HCT116 (cell line): ENCODE measurements around the gene MSTN.
"Not testable (repeated sequence)": the region's sequence is repeated elsewhere in the genome, so short reads cannot be mapped to it uniquely, and the experiment has no call there.

Experiments
- CTCF ChIP-seq, 3 experiments: fragments of 200-600 bp in 1 of 3; sonication (generic) in 1 of 3; IDR thresholded peaks in 2 of 3; conservative IDR thresholded peaks in 1 of 3; 2 replicates each; pipeline ENCODE4 v1.5.1; 2012 to 2017; ENCODE audit warnings: low read depth in 2 of 3, low read length in 2 of 3, antibody characterized with exemption in 1 of 3, borderline replicate concordance in 1 of 3, control low read depth in 1 of 3, mild to moderate bottlenecking in 1 of 3, mixed read lengths in 1 of 3, mixed run types in 1 of 3, moderate library complexity in 1 of 3; ENCODE audit not compliant: insufficient read depth in 1 of 3
- EZH2 ChIP-seq: fragments of 200-600 bp; sonication (generic); IDR thresholded peaks from 2 replicates; pipeline ENCODE4 v1.6.1; 2017; ENCODE audit warnings: antibody characterized with exemption, mixed run types
- MAX ChIP-seq: IDR thresholded peaks from 2 replicates; pipeline ENCODE4 v1.6.1; 2012
- POLR2A ChIP-seq: IDR thresholded peaks from 2 replicates; pipeline ENCODE4 v1.7.0; 2011; ENCODE audit warnings: borderline replicate concordance; ENCODE audit not compliant: insufficient read depth, insufficient read length; ENCODE audit errors: extremely low read depth
- POLR2AphosphoS5 ChIP-seq: IDR thresholded peaks from 2 replicates; pipeline ENCODE4 v1.6.1; 2011; ENCODE audit warnings: mild to moderate bottlenecking, low read depth, low read length, moderate library complexity
- RAD21 ChIP-seq: IDR thresholded peaks from 2 replicates; pipeline ENCODE4 v1.6.1; 2012; ENCODE audit warnings: low read depth, mild to moderate bottlenecking
- REST ChIP-seq: IDR thresholded peaks from 2 replicates; pipeline ENCODE4 v1.6.1; 2012; ENCODE audit warnings: low read depth
- SRF ChIP-seq: IDR thresholded peaks from 2 replicates; pipeline ENCODE4 v1.6.1; 2012; ENCODE audit warnings: low read depth
- ZBTB33 ChIP-seq: IDR thresholded peaks from 2 replicates; pipeline ENCODE4 v1.6.1; 2011; ENCODE audit warnings: mild to moderate bottlenecking, low read length, moderate library complexity; ENCODE audit not compliant: insufficient replicate concordance; ENCODE audit errors: extremely low read depth
- ZFX ChIP-seq: fragments of 450-650 bp; IDR thresholded peaks from 2 replicates; pipeline ENCODE4 v1.6.1; 2017

- TF ChIP-seq REST; CTCF (IDR thresholded peaks at IDR 0.05 in 2 of 3, conservative IDR thresholded peaks at IDR 0.05 in 1 of 3; ENCODE audit: borderline replicate concordance in 1 of 3, insufficient read depth in 1 of 3, low read depth in 2 of 3, low read length in 2 of 3); RAD21; ZBTB33; POLR2A; MAX; POLR2AphosphoS5; EZH2; ZFX; SRF: not testable (repeated sequence)
These were observed 46.6 kb downstream of the MSTN start for GRCh38 chr2:190015969-190016368.
